Measurements from ENCODE around the gene BEST2.

Gene BEST2

DNA sequence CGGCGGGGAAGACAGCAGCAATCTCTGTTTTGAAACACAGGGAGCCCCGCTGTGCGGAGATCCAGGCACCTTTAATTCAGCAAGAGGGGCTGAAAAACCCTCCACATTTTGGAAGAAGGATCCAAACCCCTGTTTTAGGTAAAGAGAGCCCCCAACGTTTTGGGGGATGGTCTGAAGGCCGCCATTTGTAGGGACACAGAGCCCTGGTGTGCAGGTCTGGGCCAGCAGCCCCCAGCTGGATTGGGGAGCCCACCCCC lies 27.2 kb downstream of the BEST2 start:
- DNase-seq = no peak
- Histone ChIP-seq H3K9me3 (ENCODE audit: control insufficient read depth, low read length) (no peaks in the 10 kb centered on the region), H3K4me1 (ENCODE audit: control insufficient read depth, insufficient read depth, low read length, poor library complexity, severe bottlenecking) (peaks cover 39% of the 10 kb centered on the region), H3K27ac (ENCODE audit: insufficient read depth, low read length, poor library complexity, severe bottlenecking) (peak overlapping the region; percentile 87), H3K27me3 (replicated peaks; ENCODE audit: control insufficient read depth, insufficient read depth, low read length, poor library complexity, severe bottlenecking) (no peaks in the 10 kb centered on the region), H3K4me3 (ENCODE audit: insufficient read depth, low read depth, low read length, poor library complexity, severe bottlenecking) (peak overlapping the region; percentile 71), H3K36me3 (ENCODE audit: control insufficient read depth, insufficient read depth, low read length) (no peaks in the 10 kb centered on the region)

DNA sequence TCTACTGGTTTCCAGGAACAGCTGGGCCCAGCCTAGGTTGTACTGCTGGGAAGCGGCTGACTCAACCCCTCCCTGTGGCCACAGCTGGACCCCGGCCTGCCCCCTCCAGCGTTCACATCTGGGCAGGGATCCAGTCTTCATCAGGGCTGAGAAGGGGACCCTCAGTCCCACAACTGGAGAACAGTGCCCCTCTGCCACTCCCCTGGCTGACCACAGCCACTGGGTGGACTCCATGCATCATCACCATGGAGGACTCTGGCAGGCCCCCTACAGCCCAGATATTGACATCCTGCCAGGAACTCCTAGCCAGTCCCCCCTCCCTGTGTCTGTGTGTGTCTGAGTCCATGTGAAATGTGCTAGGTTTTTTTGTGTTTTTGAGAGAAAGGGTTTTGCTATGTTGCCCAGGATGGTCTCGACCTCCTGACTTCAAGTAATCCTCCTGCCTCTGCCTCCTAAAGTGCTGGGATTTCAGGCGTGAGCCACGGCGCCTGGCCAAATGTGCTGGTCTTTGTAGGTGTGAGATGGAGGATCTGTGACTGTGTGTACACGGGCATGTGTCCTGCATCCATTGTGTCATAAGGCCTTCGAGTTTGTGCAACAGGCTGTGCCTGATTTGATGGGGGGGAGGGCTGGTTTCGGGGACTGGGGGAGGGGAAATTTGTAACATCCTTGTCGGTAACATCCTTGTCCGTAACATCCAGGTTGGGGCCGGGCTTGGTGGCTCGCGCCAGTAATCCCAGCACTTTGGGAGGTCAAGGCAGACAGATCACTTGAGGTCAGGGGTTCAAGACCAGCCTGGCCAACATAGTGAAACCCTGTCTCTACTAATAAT lies 27.8 kb downstream of the BEST2 start:
- Histone ChIP-seq H3K27me3 (replicated peaks; ENCODE audit: control insufficient read depth, insufficient read depth, low read length, poor library complexity, severe bottlenecking) (no peaks in the 10 kb centered on the region), H3K36me3 (ENCODE audit: control insufficient read depth, insufficient read depth, low read length) (no peaks in the 10 kb centered on the region), H3K9me3 (ENCODE audit: control insufficient read depth, low read length) (no peaks in the 10 kb centered on the region), H3K4me3 (ENCODE audit: insufficient read depth, low read depth, low read length, poor library complexity, severe bottlenecking) (no peak overlapping the region), H3K27ac (ENCODE audit: insufficient read depth, low read length, poor library complexity, severe bottlenecking) (peak overlapping the region; percentile 87), H3K4me1 (ENCODE audit: control insufficient read depth, insufficient read depth, low read length, poor library complexity, severe bottlenecking) (peaks cover 45% of the 10 kb centered on the region)
- no peak for DNase-seq

GRCh38 chr19:12782174-12782423 lies 30.5 kb downstream of the BEST2 start:
- Histone ChIP-seq H3K27ac (ENCODE audit: insufficient read depth, low read length, poor library complexity, severe bottlenecking) (peak overlapping the region; percentile 97), H3K4me1 (ENCODE audit: control insufficient read depth, insufficient read depth, low read length, poor library complexity, severe bottlenecking) (peaks cover 67% of the 10 kb centered on the region), H3K27me3 (replicated peaks; ENCODE audit: control insufficient read depth, insufficient read depth, low read length, poor library complexity, severe bottlenecking) (no peaks in the 10 kb centered on the region), H3K4me3 (ENCODE audit: insufficient read depth, low read depth, low read length, poor library complexity, severe bottlenecking) (no peak overlapping the region), H3K36me3 (ENCODE audit: control insufficient read depth, insufficient read depth, low read length) (no peaks in the 10 kb centered on the region), H3K9me3 (ENCODE audit: control insufficient read depth, low read length) (no peaks in the 10 kb centered on the region)
- DNase-seq = no peak

GRCh38 chr19:12782424-12783290 lies 31.1 kb downstream of the BEST2 start:
- peak overlapping the region; percentile 97 for H3K27ac ChIP-seq (ENCODE audit: insufficient read depth, low read length, poor library complexity, severe bottlenecking)
- H3K36me3 ChIP-seq (ENCODE audit: control insufficient read depth, insufficient read depth, low read length) = no peaks in the 10 kb centered on the region
- peak overlapping the region; percentile 45 for H3K4me3 ChIP-seq (ENCODE audit: insufficient read depth, low read depth, low read length, poor library complexity, severe bottlenecking)
- peaks cover 62% of the 10 kb centered on the region for H3K4me1 ChIP-seq (ENCODE audit: control insufficient read depth, insufficient read depth, low read length, poor library complexity, severe bottlenecking)
- no peaks in the 10 kb centered on the region for H3K9me3 ChIP-seq (ENCODE audit: control insufficient read depth, low read length)
- peak; percentile 89 to 94 (median 92) for DNase-seq
- H3K27me3 ChIP-seq (replicated peaks; ENCODE audit: control insufficient read depth, insufficient read depth, low read length, poor library complexity, severe bottlenecking) = no peaks in the 10 kb centered on the region

DNA sequence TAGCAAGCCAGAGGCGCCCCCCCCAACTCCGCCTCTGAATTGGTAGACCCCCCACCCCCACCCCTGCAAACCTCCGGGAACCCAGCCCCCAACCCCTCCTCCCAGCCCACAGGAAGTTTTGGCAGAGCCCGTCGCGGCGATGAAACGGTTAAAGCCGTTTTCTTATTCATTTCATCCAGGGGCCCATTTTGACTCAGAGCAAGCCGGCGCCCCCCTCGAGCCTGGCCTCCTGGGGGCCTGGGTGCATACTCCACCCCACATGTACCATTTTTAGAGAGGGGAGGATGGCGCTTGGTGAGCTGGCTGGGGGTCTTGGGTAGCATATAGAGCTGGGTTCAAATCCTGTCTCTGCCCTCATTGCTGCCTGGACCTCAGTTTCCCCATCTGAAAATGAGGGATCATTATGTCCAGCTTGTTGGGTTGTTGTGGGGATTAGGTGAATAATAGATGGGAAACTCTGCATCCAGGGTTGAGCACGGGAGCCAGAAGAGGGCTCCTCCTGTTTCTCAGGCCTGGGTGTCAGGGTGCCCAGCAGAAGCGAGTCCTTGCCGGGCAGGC lies 31.8 kb downstream of the BEST2 start:
- no peak for DNase-seq

GRCh38 chr19:12783849-12784393 lies 32.3 kb downstream of the BEST2 start:
- H3K4me1 ChIP-seq (ENCODE audit: control insufficient read depth, insufficient read depth, low read length, poor library complexity, severe bottlenecking) = peaks cover 58% of the 10 kb centered on the region
- no peaks in the 10 kb centered on the region for H3K27me3 ChIP-seq (replicated peaks; ENCODE audit: control insufficient read depth, insufficient read depth, low read length, poor library complexity, severe bottlenecking)
- no peak for DNase-seq
- no peaks in the 10 kb centered on the region for H3K9me3 ChIP-seq (ENCODE audit: control insufficient read depth, low read length)
- H3K4me3 ChIP-seq (ENCODE audit: insufficient read depth, low read depth, low read length, poor library complexity, severe bottlenecking) = no peak overlapping the region
- H3K27ac ChIP-seq (ENCODE audit: insufficient read depth, low read length, poor library complexity, severe bottlenecking) = peak overlapping the region; percentile 97
- H3K36me3 ChIP-seq (ENCODE audit: control insufficient read depth, insufficient read depth, low read length) = no peaks in the 10 kb centered on the region

More for the DNA sequence above, 31.8 kb downstream of the BEST2 start:
- peaks cover 58% of the 10 kb centered on the region for H3K4me1 ChIP-seq (ENCODE audit: control insufficient read depth, insufficient read depth, low read length, poor library complexity, severe bottlenecking)
- H3K4me3 ChIP-seq (ENCODE audit: insufficient read depth, low read depth, low read length, poor library complexity, severe bottlenecking) = peak overlapping the region; percentile 45
- H3K9me3 ChIP-seq (ENCODE audit: control insufficient read depth, low read length) = no peaks in the 10 kb centered on the region
- H3K27ac ChIP-seq (ENCODE audit: insufficient read depth, low read length, poor library complexity, severe bottlenecking) = peak overlapping the region; percentile 97
- no peaks in the 10 kb centered on the region for H3K27me3 ChIP-seq (replicated peaks; ENCODE audit: control insufficient read depth, insufficient read depth, low read length, poor library complexity, severe bottlenecking)
- no peaks in the 10 kb centered on the region for H3K36me3 ChIP-seq (ENCODE audit: control insufficient read depth, insufficient read depth, low read length)

DNA sequence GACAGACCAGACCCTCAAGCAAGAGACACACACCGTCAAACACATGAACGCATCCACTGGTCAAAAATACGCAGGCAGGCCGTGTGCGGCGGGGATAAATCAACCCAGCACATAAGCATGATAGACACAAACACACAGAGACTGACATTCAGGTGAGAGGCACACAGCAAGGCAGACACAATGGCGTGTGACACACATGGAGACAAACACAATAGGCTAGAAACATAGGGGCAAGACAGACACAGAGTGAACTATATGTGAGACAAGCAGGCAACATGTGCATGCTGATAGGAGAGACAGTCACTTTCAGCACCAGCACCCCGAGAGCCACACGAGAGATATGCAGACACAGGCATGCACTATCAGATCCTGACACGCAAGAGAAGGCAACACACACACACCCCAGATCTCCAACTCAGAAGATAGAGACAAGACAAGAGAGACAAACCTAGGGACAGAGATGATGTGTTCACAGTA lies 32.8 kb downstream of the BEST2 start:
- H3K4me3 ChIP-seq (ENCODE audit: insufficient read depth, low read depth, low read length, poor library complexity, severe bottlenecking) = no peak overlapping the region

GRCh38 chr19:12784871-12785430 lies 33.4 kb downstream of the BEST2 start:
- peaks cover 62% of the 10 kb centered on the region for H3K4me1 ChIP-seq (ENCODE audit: control insufficient read depth, insufficient read depth, low read length, poor library complexity, severe bottlenecking)
- H3K27ac ChIP-seq (ENCODE audit: insufficient read depth, low read length, poor library complexity, severe bottlenecking) = peak overlapping the region; percentile 97

More for the DNA sequence above, 32.8 kb downstream of the BEST2 start:
- H3K27me3 ChIP-seq (replicated peaks; ENCODE audit: control insufficient read depth, insufficient read depth, low read length, poor library complexity, severe bottlenecking) = no peaks in the 10 kb centered on the region
- H3K4me1 ChIP-seq (ENCODE audit: control insufficient read depth, insufficient read depth, low read length, poor library complexity, severe bottlenecking) = peaks cover 62% of the 10 kb centered on the region
- no peaks in the 10 kb centered on the region for H3K9me3 ChIP-seq (ENCODE audit: control insufficient read depth, low read length)
- peak in 1 of 3 donors; percentile 27 for DNase-seq
- H3K36me3 ChIP-seq (ENCODE audit: control insufficient read depth, insufficient read depth, low read length) = no peaks in the 10 kb centered on the region
- peak overlapping the region; percentile 97 for H3K27ac ChIP-seq (ENCODE audit: insufficient read depth, low read length, poor library complexity, severe bottlenecking)

DNA sequence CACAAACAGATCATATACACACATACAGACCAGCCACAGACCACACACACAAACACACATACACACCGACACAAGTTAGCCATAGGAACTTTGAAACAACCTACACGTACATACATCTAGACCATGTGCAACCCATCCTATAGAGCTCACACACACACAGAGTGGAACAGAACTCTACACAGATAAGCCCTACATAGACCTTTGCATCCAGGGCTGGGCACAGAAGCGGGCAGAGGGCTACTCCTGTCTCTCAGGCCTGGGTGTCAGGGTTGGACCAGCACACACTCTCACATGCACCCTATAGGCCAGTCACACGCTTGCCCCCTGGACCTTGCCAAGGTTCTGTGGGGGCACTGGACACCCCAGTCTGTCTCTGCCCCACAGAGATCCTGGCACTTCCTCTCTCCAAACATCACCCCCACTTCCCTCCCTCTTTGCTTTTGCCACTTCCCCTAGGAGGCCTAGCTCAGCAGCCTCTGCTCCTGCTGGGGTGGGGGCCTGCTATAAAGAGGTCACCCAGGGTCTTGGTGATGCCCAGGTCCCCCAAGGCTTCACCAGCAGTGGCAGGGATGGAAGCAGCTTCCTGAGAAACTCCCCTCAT lies 33.9 kb downstream of the BEST2 start:
- H3K27ac ChIP-seq (ENCODE audit: insufficient read depth, low read length, poor library complexity, severe bottlenecking) = peak overlapping the region; percentile 97
- H3K4me3 ChIP-seq (ENCODE audit: insufficient read depth, low read depth, low read length, poor library complexity, severe bottlenecking) = no peak overlapping the region
- DNase-seq = no peak
- H3K27me3 ChIP-seq (replicated peaks; ENCODE audit: control insufficient read depth, insufficient read depth, low read length, poor library complexity, severe bottlenecking) = no peaks in the 10 kb centered on the region
- H3K36me3 ChIP-seq (ENCODE audit: control insufficient read depth, insufficient read depth, low read length) = no peaks in the 10 kb centered on the region
- no peaks in the 10 kb centered on the region for H3K9me3 ChIP-seq (ENCODE audit: control insufficient read depth, low read length)
- peaks cover 65% of the 10 kb centered on the region for H3K4me1 ChIP-seq (ENCODE audit: control insufficient read depth, insufficient read depth, low read length, poor library complexity, severe bottlenecking)

More at GRCh38 chr19:12784871-12785430, 33.4 kb downstream of the BEST2 start:
- peak; percentile 40 to 48 (median 43) for DNase-seq
- Histone ChIP-seq H3K4me3 (ENCODE audit: insufficient read depth, low read depth, low read length, poor library complexity, severe bottlenecking) (no peak overlapping the region), H3K9me3 (ENCODE audit: control insufficient read depth, low read length) (no peaks in the 10 kb centered on the region), H3K27me3 (replicated peaks; ENCODE audit: control insufficient read depth, insufficient read depth, low read length, poor library complexity, severe bottlenecking) (no peaks in the 10 kb centered on the region), H3K36me3 (ENCODE audit: control insufficient read depth, insufficient read depth, low read length) (no peaks in the 10 kb centered on the region)

All from effector memory CD4-positive, alpha-beta T cell (primary cell).